NCI-H1048 (cell line): ENCODE results near the gene IP6K1.
"Not testable (repeated sequence)": the region's sequence is repeated elsewhere in the genome, so short reads cannot be mapped to it uniquely, and the experiment has no call there.

Experiments used
- DNase-seq: peaks from one replicate; lab custom pipeline; 2025; lab: John Stamatoyannopoulos, UW

IP6K1 gene

DNA sequence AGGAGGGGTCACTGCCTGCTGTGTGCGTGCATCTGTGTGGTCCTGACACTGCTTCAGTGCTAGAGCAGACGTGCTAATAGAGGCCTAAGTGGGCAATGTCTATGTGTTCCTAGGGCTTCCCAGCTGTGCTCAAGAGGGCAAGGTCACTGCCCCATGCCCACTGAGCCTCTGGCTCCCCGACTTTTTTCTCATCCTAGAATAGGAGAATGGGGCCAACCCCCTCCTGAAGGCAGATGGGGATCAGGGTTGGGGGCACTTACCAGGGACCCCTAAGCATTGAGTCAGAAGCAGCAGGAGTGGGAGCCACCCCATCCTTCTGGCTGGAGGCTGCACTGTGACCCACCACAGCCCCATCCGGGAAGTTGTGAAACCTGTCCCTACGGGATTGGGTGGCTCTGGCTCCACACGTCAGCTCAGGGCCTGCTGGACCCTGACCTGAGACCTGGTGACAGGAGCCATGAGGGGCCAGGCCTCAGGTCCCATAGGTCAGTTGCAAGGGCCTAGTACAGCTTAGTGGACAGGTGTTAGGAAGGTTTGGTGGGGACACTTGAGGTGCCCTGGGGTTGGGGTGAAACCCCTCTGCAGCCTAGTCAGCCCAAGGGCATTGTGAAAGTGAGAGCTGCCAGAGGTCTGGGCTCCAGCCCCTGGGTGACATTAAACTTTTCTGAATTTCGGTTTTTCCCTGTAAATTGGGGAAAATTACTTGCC, 97.8 kb downstream of the IP6K1 start:
- DNase-seq = not testable (repeated sequence)

DNA sequence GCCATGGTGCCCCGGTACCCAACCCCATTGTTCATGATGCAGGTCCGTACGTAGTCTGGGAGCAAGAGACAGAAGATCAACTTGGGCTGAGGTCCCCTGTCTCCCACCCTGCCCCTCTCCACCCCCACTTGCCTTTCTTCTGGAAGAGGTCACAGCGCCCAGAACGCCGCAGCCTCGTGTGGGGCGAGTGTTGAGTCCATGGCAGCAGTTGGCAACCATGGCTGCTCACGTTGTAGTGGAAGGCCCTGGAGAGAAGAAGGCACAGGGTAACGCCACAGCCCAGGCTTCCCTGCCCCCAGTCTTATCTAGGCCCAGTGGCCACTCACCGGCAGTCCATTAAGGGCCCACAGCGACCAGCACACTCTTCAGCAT, 98.9 kb downstream of the IP6K1 start:
- not testable (repeated sequence) for DNase-seq

DNA sequence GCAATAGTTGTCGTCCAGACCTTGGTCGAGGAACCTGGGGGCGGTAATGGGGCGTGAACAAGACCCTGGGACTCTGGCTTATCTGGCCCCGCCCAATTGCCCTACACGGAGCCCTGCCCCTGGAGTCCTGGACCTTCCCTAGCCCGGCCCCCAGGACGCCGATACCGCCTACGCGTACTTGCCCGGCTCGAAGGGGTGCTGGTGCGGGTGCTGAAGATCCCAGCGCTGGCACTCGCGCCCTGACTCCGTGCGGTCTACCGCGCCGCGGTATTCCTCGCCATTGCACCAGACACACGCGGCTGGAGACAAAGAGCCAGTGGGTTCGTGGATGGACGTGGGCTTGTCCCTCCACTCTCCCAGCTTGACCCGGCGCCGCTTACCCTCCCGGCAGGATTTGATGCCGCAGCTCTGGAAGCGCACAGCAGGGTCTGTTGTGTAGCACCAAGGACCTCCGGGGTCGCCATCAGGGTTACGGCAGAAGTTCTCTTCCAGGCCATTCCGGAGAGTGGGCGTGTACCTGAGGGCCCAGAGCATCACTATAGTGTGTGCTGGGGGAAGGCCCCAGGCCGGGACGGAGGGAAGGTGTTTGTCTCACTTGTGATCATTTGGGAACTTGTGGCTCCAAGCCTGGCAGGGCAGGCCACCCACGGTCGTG, 99.4 kb downstream of the IP6K1 start:
- DNase-seq = not testable (repeated sequence)

DNA sequence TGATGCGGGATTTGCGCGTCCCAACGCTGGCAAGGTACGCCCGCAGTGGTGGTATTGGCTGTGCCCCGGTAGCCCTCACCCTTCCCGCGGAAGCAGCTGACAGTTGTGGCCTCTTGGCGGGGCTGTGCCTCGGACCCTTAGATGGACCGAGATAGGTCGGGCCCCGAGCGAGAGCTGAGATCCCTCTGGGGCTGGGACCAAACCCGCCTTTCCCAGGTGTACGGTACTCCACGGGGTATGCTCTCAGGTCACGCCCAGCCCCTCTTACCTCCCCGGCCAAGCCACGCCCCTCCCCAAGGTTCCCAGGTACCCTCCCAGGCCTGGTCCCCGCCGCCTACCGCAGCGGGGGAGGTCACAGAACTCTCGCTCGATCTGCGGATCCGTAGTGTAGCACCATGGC, 100.0 kb downstream of the IP6K1 start:
- DNase-seq = not testable (repeated sequence)

DNA sequence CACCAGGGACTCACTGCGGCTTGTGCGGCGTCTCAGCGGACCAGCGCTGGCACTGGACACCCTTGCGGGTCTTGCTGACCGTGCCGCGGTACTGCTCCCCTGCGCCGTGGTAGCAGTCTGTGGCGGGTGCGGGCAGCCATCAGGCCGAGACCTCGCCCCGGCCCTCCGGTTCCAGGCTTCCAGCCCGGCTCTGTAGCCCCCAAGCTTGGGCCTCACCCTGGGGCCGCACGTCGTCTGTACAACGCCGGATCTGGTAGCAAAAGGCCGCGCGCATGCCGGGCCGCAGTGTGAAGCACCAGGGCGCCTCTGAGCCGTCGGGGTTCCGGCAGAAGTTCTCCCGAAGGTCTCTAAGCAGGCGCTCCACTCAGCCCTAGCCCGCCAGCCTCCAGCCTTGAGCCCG, 100.5 kb downstream of the IP6K1 start:
- DNase-seq = not testable (repeated sequence)

DNA sequence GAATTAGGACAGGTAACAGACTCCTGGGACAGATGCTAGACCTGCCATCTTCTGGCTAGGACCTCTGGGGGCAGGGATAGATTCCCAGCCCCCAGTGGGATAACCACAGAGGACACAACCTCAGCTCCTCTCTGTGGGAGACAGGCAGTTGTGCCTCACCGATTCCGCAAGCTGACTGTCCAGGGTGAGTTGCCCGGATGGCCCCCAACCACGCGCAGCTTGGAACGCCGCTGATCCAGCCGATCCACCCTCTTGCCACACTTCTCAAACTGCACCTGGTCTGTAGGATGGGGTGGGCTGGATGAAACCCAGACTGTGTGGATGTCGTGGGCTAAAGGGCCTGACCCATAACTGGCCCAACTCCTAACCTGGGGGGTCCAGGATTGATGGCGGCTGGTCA, 101.2 kb downstream of the IP6K1 start:
- not testable (repeated sequence) for DNase-seq

DNA sequence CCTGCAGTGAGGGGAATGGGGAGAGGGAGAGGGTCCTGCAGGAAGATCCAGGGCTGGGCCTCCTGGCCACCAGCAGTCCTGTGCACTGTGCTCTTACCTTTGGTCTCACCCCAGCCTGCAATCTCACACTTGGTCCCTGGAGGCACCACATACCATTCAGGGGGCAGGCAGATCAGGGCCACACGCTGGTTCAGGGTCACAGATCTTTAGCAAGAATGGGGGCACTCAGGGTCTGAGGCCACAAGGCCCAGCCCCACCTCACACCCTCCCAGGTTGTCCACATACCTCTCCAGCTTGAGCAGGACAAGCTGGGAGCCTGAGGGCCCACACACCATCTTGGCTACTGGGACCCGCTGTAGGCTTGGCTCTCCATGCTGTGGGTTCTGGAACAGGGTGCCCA, 101.9 kb downstream of the IP6K1 start:
- DNase-seq = not testable (repeated sequence)

DNA sequence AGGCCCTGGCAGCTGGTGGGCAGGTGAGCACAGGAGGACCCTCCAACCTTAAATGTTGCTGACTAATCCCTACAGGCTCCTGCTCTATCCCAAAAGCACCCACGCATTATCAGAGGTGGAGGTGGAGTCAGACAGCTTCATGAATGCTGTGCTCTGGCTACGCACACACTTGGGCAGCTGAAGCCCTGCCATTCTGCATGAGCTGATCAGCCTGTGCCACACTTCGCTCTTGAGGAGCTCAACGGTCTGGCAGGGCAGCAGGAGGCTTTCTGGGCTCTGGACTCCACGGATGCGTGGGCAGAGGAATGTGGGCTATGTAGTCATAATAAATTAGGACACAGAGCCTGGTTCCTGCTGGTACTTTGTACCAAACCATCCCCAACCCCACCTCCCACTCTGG, 103.2 kb downstream of the IP6K1 start:
- no peak for DNase-seq

DNA sequence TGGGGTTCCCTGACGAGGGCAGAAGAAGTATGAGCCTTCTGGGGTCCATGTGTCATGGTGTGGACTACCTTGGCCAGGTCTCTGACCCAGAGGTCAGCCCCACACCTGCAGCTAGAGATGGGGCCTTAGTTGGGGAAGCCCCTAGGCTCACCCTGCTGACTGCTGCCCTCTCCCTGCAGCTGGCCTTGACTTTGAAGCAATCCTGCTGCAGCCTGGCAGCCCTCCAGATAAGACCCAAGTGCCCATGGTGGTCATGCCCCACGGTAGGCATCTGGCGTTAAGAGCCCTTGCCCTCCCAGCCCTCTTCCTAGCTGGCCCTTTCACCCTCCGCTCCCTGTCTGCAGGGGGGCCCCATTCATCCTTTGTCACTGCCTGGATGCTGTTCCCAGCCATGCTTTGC, 104.8 kb downstream of the IP6K1 start:
- no peak for DNase-seq

DNA sequence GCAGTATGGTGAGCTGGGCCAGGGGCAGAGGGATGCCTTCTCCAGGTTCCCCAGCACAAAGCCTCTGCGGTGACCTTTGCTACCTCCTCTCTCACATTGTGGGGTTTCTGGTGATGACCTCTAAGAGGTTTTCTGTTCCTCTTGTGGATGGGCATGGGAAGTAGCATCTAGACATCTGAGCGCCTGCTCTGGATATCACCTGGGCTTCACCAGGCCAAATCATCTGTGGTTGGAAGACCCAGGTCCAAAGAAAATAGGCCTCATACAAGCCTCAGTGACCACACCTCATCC, 105.2 kb downstream of the IP6K1 start:
- DNase-seq = no peak

DNA sequence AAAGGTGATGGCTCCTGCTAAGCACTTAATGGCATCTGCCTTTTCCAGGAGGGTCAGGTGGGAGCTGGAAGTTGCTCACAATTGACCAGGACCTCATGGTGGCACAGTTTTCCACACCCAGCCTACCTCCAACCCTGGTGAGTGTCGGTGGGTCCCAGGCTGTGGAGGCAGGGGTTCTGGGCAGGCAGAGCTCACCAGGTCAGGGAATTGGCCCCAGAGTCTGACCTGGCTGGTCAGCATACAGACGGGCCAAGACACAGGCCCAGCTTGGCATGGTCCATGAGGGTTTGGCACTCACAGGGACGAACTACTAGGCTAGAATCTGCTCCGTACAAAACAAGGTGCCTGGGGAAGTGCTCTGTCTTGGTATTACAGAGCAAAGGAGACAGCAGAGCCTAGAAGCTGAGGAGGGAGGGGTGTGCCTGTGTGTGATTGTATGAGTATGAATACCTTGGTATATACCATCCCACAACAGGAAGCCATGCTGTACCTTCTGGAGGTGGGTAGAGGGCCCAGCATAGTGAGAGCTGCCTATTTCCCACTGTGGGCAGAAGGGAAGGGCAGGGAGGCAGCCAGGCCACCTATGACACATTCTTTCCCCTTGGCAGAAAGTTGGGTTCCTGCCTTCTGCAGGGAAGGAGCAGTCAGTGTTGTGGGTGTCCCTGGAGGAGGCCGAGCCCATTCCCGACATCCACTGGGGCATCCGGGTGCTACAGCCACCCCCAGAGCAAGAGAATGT, 105.7 kb downstream of the IP6K1 start:
- DNase-seq = no peak

DNA sequence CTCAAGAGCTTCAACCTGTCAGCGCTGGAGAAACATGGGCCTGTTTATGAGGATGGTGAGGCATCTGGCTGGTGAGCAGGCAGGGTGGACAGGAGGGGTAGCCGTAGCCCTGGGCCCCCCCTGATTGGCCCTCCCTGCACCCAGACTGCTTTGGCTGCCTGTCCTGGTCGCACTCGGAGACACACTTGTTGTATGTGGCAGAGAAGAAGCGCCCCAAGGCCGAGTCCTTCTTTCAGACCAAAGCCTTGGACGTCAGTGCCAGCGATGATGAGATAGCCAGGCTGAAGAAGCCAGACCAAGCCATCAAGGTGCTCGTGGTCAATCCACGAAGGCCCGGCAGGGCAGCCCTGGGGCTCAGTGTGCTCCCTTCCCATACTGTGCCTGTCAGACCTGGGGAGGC, 110.4 kb downstream of the IP6K1 start:
- no peak for DNase-seq

DNA sequence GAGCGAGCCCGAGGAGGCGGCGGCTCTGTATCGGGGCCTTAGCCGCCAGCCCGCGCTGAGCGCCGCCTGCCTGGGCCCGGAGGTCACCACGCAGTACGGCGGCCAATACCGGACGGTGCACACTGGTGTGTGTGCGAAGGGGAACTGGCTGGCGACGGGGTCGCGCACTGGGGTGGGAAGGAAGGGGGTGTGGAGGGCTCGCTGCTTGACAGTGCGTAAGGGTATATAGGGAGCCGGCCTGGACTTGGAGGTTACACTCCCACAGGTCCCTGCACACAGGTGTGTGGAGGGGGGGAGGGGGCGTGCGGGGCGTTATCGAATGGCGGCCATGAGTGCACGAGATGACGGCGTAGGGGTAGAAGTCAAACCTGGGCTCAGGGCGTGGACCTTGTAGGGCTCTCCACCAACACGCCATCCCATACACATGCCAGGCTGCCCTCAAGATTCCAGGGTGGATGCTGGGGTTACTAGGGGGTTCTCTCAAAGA, 111.8 kb downstream of the IP6K1 start:
- no peak for DNase-seq
